ENCODE measurements around the gene ZNF892.
"Not testable (repeated sequence)": the region's sequence is repeated elsewhere in the genome, so short reads cannot be mapped to it uniquely, and the experiment has no call there.

Gene ZNF892

GRCh38 chr2:95207111-95207961, at the start of gene ZNF892:
Gene ZNF892 (plus strand): TSS chr2:95207521. CDS start chr2:95207816, 295 bp downstream.
- peak; percentile 84 for DNase-seq

- no peak for DNase-seq
Measured at GRCh38 chr2:95158441-95158840, 48.9 kb upstream of the ZNF892 start.

GRCh38 chr2:95158891-95159619, 48.3 kb upstream of the ZNF892 start:
- no peak for DNase-seq

- no peak for DNase-seq
Measured at GRCh38 chr2:95159690-95160449, 47.5 kb upstream of the ZNF892 start, which contains the start of gene ZNF514. Gene ZNF514 (minus strand): TSS chr2:95159848. CDS start chr2:95153253, 6,595 bp downstream.

- no peak for DNase-seq
Measured at GRCh38 chr2:95165030-95165370, 42.3 kb upstream of the ZNF892 start.

GRCh38 chr2:95165371-95166064, 41.8 kb upstream of the ZNF892 start, which contains the start of gene ZNF2:
Gene ZNF2 (plus strand): TSS chr2:95165809. CDS start chr2:95176227, 10,418 bp downstream.
- peak; percentile 81 for DNase-seq

GRCh38 chr2:95166065-95166763, 41.1 kb upstream of the ZNF892 start:
- no peak for DNase-seq

GRCh38 chr2:95171902-95172301, 35.4 kb upstream of the ZNF892 start:
- DNase-seq, result no peak

- DNase-seq, result no peak
Measured at GRCh38 chr2:95174031-95174542, 33.2 kb upstream of the ZNF892 start.

- DNase-seq, result no peak
Measured at GRCh38 chr2:95179451-95179850, 27.9 kb upstream of the ZNF892 start.

- no peak for DNase-seq
Measured at GRCh38 chr2:95181774-95182173, 25.5 kb upstream of the ZNF892 start.

- DNase-seq, result no peak
Measured at GRCh38 chr2:95185197-95185596, 22.1 kb upstream of the ZNF892 start.

GRCh38 chr2:95185973-95186372, 21.3 kb upstream of the ZNF892 start:
- no peak for DNase-seq

GRCh38 chr2:95192956-95193355, 14.4 kb upstream of the ZNF892 start:
- not testable (repeated sequence) for DNase-seq

- DNase-seq, result no peak
Measured at GRCh38 chr2:95203911-95204310, 3.4 kb upstream of the ZNF892 start.

- no peak for DNase-seq
Measured at GRCh38 chr2:95204396-95204795, 2.9 kb upstream of the ZNF892 start.

GRCh38 chr2:95206096-95206495, 1.2 kb upstream of the ZNF892 start:
- no peak for DNase-seq

GRCh38 chr2:95208106-95208505, 785 bp downstream of the ZNF892 start:
- no peak for DNase-seq

- DNase-seq, result no peak
Measured at GRCh38 chr2:95215018-95215612, 7.8 kb downstream of the ZNF892 start.

- no peak for DNase-seq
Measured at GRCh38 chr2:95220449-95220848, 13.1 kb downstream of the ZNF892 start.

GRCh38 chr2:95225658-95226057, 18.3 kb downstream of the ZNF892 start:
- no peak for DNase-seq
